NCI-H146 (cell line): ENCODE data around the gene TRPC4.
"Not testable (repeated sequence)": the region's sequence is repeated elsewhere in the genome, so short reads cannot be mapped to it uniquely, and the experiment has no call there.

Source experiments
- DNase-seq: peaks from one replicate; lab custom pipeline; 2025; lab: John Stamatoyannopoulos, UW

TRPC4 gene

DNA sequence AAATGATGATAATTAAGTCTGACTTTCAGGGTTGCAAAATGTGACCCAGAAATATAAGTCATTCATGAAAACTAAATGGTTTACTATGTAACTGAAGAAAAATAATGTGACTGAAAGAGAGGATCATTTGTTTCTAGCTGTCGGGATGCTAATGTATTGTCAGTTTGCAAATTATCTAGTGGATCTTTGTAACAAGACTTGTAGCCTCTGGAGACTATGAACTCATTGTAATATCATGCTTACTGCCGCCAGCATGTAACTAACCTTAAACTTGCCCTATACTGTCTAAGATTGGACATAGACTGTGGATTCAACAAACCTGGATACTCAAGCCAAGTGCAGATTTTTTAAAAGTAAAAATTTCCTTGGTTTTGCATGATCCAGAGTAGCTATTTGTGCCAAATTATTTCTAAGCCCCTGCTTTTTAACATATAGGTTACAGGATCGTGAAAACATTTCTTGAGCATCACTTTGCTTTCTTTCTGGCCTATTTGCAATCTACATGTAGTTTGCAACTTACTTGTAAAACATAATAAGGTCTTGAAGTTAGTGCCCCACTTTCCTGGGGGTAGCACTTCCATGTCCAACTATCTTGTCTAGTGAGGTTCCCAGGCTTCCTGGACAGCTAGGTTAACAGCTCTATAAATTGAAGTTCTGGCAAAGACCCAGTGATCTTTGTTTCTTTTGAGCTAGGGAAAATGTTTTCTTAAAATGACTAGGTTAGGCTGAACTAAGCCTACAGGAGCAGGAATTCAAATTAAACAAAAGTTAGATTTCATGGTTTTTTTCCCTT, 267.7 kb downstream of the TRPC4 start:
- no peak for DNase-seq

DNA sequence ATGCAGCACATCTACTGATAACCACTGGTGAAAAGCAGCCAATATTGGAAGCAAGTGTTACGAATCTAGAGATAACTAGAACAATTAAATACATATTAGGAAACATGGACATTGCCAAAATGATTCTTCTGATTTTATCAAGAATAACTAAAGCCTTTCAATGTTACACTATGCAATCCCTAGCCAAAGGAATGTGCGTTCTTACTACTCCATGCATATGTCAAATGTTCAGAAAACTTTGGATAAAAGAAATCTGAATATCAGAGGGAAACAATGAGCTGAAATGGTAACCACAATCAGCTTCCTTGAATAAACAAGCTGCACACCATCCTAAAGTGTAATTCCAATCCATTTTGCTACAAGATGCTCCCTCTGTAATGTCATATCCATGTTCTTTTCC, 270.1 kb downstream of the TRPC4 start:
- no peak for DNase-seq

DNA sequence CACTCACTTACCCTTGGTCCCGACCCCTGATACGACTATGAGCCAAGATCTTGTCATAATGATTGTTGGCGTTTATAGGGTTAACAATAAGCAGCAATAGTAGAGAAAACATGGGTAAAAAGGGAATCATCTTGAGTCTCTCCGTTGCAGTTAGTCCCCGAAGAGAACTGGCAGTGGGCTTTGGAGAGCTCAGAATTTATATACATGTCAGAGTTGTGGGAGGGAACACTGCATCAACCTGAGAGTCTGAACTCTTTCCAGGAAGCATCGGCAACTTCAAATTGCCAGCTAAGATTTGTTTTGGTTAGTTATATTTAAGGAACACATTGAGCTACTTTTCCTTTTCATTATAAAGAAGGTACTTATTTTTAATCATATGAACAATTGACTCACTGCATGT, 271.0 kb downstream of the TRPC4 start, which contains the start of gene POSTN:
POSTN (minus strand) TSS at position 172 of the 400 bp plus-strand sequence; CDS start at position 130, 42 bp downstream.
- no peak for DNase-seq

DNA sequence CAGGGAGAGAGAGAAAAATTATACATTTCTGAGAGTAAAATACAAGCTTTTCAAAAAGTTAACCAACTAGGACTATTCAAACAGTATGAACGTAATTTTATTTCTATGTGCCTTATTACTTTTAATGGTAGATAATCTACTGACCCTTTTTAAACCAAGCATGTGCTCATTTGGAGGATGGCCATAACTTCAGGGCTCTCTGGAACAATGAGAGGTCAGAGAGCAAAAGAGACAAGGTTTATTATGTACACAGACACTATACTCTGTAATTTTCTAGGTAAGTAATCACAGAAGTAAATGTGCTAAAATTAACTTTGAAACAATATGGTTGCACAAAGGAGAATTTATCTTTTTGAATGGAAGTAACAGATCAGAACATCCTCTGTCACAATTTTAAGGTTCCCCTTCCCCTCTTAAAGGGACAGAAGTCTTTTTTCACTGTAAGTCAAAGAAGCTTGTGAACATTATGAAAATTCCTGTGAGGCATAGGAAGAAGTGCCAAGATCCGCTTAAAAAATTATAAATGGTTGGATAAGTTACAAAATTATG, 272.0 kb downstream of the TRPC4 start:
- no peak for DNase-seq

DNA sequence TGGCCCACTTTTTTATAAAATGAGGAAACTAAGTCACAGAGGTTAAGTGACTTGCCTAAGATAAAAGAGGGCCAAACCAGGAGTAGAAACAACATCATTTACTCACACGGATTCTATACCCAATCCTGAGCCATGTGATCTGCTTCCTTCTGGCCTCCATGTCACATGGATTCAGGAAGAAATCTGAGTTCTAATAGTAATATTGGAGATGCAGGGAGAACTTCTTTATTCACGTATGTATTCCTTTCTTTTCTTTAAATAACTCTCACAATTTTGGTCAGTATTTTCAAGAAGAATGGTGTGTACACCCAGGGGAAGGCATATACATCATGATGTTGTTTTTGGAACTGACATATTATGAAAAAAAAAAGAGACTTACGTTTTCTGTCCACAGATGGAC, 272.8 kb downstream of the TRPC4 start:
- DNase-seq, result no peak

DNA sequence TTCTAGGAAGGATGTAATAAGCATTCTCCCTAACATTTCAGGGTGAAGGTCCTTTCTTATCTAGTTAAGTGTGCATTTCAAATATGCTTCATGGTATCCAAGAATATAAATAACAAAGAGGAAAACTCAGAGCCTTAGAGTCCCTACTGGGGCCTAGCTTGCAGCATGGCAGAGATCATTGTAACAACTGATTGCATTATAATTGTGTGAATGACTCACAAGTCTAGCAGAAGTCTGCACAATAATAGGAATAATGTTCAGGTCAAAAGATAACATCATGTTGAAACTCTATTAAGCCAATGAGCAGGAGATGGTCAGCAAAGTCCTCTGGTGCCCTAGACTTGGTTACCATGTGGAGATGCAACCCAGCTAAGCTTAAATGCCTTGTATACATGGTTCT, 274.4 kb downstream of the TRPC4 start:
- DNase-seq, result no peak

DNA sequence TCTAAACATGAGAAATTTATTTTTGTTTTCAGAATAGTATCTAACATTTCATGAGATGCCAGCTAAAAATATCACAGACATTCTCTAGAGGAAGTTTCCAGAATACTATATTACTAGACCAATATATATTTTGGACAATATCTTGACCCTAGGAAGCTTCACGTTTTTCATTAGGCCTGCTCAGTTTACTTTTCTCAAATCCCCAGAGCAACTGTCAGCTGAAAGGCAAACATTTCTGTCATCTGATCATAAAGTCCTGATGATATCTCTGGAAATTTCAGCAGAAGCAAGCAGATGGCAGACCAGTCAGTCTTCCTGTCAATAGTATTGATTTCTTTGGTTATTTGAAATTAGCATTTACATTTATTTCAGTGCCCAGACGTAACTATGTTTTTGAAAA, 275.0 kb downstream of the TRPC4 start:
- DNase-seq, result no peak

DNA sequence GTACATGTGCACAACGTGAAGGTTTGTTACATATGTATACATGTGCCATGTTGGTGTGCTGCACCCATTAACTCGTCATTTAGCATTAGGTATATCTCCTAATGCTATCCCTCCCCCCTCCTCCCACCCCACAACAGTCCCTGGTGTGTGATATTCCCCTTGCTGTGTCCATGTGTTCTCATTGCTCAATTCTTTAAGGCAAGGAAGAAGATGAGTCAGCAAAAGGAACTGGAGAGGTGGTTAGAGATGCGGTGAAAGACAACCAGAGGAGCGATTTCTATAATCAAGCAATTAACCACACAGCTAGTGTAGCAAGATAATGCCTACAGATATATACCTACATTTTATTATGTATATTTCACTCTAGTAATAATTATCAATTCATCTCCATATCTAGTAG, 280.2 kb downstream of the TRPC4 start:
- DNase-seq, result not testable (repeated sequence)

DNA sequence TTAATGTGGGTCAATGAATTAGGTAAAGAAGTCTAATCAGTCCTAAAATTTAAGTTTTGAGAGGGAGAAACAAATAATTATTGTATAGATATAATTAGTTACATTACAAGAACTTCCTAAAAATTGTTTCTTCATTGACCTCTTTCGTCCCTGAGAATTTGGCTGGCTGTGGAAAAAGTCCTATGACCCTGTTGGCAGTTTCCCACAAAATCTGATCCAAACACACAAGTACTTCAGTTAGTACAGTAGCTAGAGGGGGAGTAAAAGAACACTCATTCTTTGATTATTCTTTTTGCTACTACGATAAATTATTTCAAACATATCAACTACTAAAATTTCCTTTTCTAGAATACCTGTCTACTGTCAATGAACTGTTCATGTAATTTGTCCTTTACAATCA, 282.3 kb downstream of the TRPC4 start:
- no peak for DNase-seq
